ENCODE results near the gene GIT2. TPM values are rescaled to one million over a fixed set of nuclear protein-coding genes. Genes with fewer than 3 reads are reported as not detected.

The GIT2 gene
- total and polyA plus RNA-seq, 12 donors = 24.3 to 80.9 (median 56.0) TPM

- 91 to 97% (median 93%) methylated on average over 7 of the region's 7 CpGs for WGBS, 4 donors
- no peak for TF ChIP-seq CTCF (IDR thresholded peaks at IDR 0.05)
- TF ChIP-seq POLR2A (IDR thresholded peaks at IDR 0.05) = no peak
- no peak overlapping the region for H3K27ac ChIP-seq
These were observed 9.3 kb upstream of the GIT2 start for GRCh38 chr12:110005319-110005973.

GRCh38 chr12:110004598-110004997 is 8.4 kb upstream of the GIT2 start:
- TF ChIP-seq CTCF (IDR thresholded peaks at IDR 0.05) = no peak
- no peak for TF ChIP-seq POLR2A (IDR thresholded peaks at IDR 0.05)
- intact Hi-C loops (cut with DNase I) = no loop called here
- no peaks in the 10 kb centered on the region for H3K36me3 ChIP-seq (replicated peaks in 1 of 2)
- WGBS, 4 donors = 81 to 88% (median 86%) methylated on average over 4 of the region's 4 CpGs
- H3K4me1 ChIP-seq (replicated peaks in 1 of 2) = peaks cover 7 to 17% of the 10 kb centered on the region in 2 donors
- H3K9me3 ChIP-seq (replicated peaks in 1 of 3) = no peaks in the 10 kb centered on the region
- H3K4me3 ChIP-seq = no peak overlapping the region
- no peaks in the 10 kb centered on the region for H3K27me3 ChIP-seq
- DNase-seq = no peak
- H3K27ac ChIP-seq = no peak overlapping the region

More at GRCh38 chr12:110005319-110005973, 9.3 kb upstream of the GIT2 start:
- intact Hi-C loops (cut with DNase I) = no loop called here
- H3K4me1 ChIP-seq (replicated peaks in 1 of 2) = peaks cover under 1 to 13% of the 10 kb centered on the region in 2 donors
- no peaks in the 10 kb centered on the region for H3K36me3 ChIP-seq (replicated peaks in 1 of 2)
- H3K27me3 ChIP-seq = no peaks in the 10 kb centered on the region
- no peaks in the 10 kb centered on the region for H3K9me3 ChIP-seq (replicated peaks in 1 of 3)
- DNase-seq = no peak
- no peak overlapping the region for H3K4me3 ChIP-seq

- TF ChIP-seq POLR2A (IDR thresholded peaks at IDR 0.05) (no peak), CTCF (IDR thresholded peaks at IDR 0.05) (no peak)
- intact Hi-C loops (cut with DNase I) = no loop called here
- Histone ChIP-seq H3K27ac (no peak overlapping the region), H3K27me3 (no peaks in the 10 kb centered on the region), H3K36me3 (replicated peaks in 1 of 2) (no peaks in the 10 kb centered on the region), H3K4me3 (no peak overlapping the region), H3K9me3 (replicated peaks in 1 of 3) (no peaks in the 10 kb centered on the region), H3K4me1 (replicated peaks in 1 of 2) (peaks cover 7 to 24% of the 10 kb centered on the region in 2 donors)
- no peak for DNase-seq
- WGBS, 4 donors = 85 to 90% (median 87%) methylated on average over 5 to 8 of the region's 8 CpGs
These were observed 6.7 kb upstream of the GIT2 start for GRCh38 chr12:110002676-110003515.

GRCh38 chr12:110001596-110001995 is 5.4 kb upstream of the GIT2 start:
- TF ChIP-seq CTCF (IDR thresholded peaks at IDR 0.05) (no peak), POLR2A (IDR thresholded peaks at IDR 0.05) (no peak)
- Histone ChIP-seq H3K36me3 (replicated peaks in 1 of 2) (no peaks in the 10 kb centered on the region), H3K4me3 (no peak overlapping the region), H3K27ac (peak overlapping the region in 2 of 5 donors; percentile 36 to 38), H3K9me3 (replicated peaks in 1 of 3) (no peaks in the 10 kb centered on the region), H3K27me3 (no peaks in the 10 kb centered on the region), H3K4me1 (replicated peaks in 1 of 2) (peaks cover 7 to 24% of the 10 kb centered on the region in 2 donors)
- WGBS, 4 donors = 63 to 84% (median 68%) methylated on average over 4 of the region's 4 CpGs
- DNase-seq = no peak
- intact Hi-C loops (cut with DNase I) = no loop called here

Measured in adrenal gland (tissue), 12 donors.